K562 (cell line): ENCODE data around the gene TEP1. TPM values are rescaled to one million over a fixed set of nuclear protein-coding genes. Genes with fewer than 3 reads are reported as not detected.
A peak's percentile ranks its signal among the peaks of the same experiment; 100 is the strongest.

Experiments used
- CBX2 ChIP-seq: fragments of 200-600 bp; sonication (generic); IDR thresholded peaks from one replicate; pipeline ENCODE4 v1.6.1; 2012; ENCODE audit warnings: mild to moderate bottlenecking, low read length, inconsistent platforms; ENCODE audit not compliant: insufficient read depth, poor library complexity, severe bottlenecking
- DIDO1 ChIP-seq: fragments of 450-650 bp; IDR thresholded peaks from 2 replicates; pipeline ENCODE4 v1.6.1; 2016; ENCODE audit warnings: low read depth, missing biosample characterization, missing genetic modification characterization
- EHMT2 ChIP-seq: fragments of 450-650 bp; IDR thresholded peaks from 2 replicates; pipeline ENCODE4 v1.6.1; 2018; ENCODE audit warnings: antibody characterized with exemption
- FOXA3 ChIP-seq, 2 experiments: fragments of 450-650 bp in 1 of 2; sonication (generic) in 1 of 2; formaldehyde crosslinking; IDR thresholded peaks in 1 of 2; conservative IDR thresholded peaks in 1 of 2; 2 replicates each; pipeline versions ENCODE4 v1.4.0 to v1.8.0; 2020 to 2022; ENCODE audit warnings: mild to moderate bottlenecking in 2 of 2, missing genetic modification reagents in 1 of 2
- GATAD2B ChIP-seq: fragments of 450-650 bp; IDR thresholded peaks from 2 replicates; pipeline ENCODE4 v1.6.1; 2017; ENCODE audit warnings: mild to moderate bottlenecking, borderline replicate concordance
- MXD1 ChIP-seq: fragments of 250-450 bp; sonication (Bioruptor Pico); IDR thresholded peaks from 2 replicates; pipeline ENCODE4 v1.8.0; 2021; ENCODE audit warnings: borderline replicate concordance, mild to moderate bottlenecking, moderate library complexity; ENCODE audit not compliant: poor library complexity, severe bottlenecking
- NBN ChIP-seq: fragments of 450-650 bp; IDR thresholded peaks from 2 replicates; pipeline ENCODE4 v1.6.1; 2016; ENCODE audit warnings: low read depth, mild to moderate bottlenecking
- NKRF ChIP-seq: fragments of 450-650 bp; IDR thresholded peaks from 2 replicates; pipeline ENCODE4 v1.6.1; 2016; ENCODE audit warnings: borderline replicate concordance
- PBX2 ChIP-seq, 2 experiments: IDR thresholded peaks in 1 of 2; conservative IDR thresholded peaks in 1 of 2; 2 replicates each; pipeline ENCODE4 v1.6.1; 2016; ENCODE audit warnings: low read depth in 2 of 2, mild to moderate bottlenecking in 1 of 2, missing compliant biosample characterization in 1 of 2, missing genetic modification characterization in 1 of 2, moderate library complexity in 1 of 2
- PHF20 ChIP-seq: fragments of 450-650 bp; IDR thresholded peaks from 2 replicates; pipeline ENCODE4 v1.6.1; 2018; ENCODE audit not compliant: partially characterized antibody
- RBBP5 ChIP-seq: fragments of 200-600 bp; sonication (generic); IDR thresholded peaks from 2 replicates; pipeline ENCODE4 v1.6.1; 2012; ENCODE audit warnings: borderline replicate concordance, mild to moderate bottlenecking, low read length, control low read depth, inconsistent platforms; ENCODE audit not compliant: insufficient read depth, poor library complexity, severe bottlenecking
- SFPQ ChIP-seq: fragments of 200-400 bp; formaldehyde crosslinking; IDR thresholded peaks from 2 replicates; pipeline ENCODE4 v1.6.1; 2017; ENCODE audit warnings: mild to moderate bottlenecking, low read depth, low read length, moderate library complexity
- SUPT5H ChIP-seq: fragments of 450-650 bp; IDR thresholded peaks from 2 replicates; pipeline ENCODE4 v1.6.1; 2016
- TSHZ1 ChIP-seq: fragments of 250-450 bp; sonication (Bioruptor Pico); IDR thresholded peaks from 2 replicates; pipeline ENCODE4 v1.4.0; 2020; ENCODE audit warnings: mild to moderate bottlenecking, moderate library complexity
- ZNF217 ChIP-seq: sonication (generic); formaldehyde crosslinking; IDR thresholded peaks from 2 replicates; pipeline ENCODE4 v1.8.0; 2022; ENCODE audit warnings: mild to moderate bottlenecking, missing genetic modification reagents
- polyA plus RNA-seq, 8 experiments: library from polyadenylated mRNA; depleted of rRNA in 4 of 8; stranded (reverse) in 5 of 8; unstranded in 3 of 8; fragments of >200 nt; fragmentation: Nextera tagmentation in 2 of 8; fragmentation: Illumina TruSeq in 1 of 8; extraction: Ambion mirVana in 2 of 8; extraction: Trizol in 1 of 8; gene quantifications; 2 replicates each; pipeline versions ENCODE4 v1.2.1 to v1.2.3, GENCODE V29; 2011 to 2014; ENCODE audit warnings: inconsistent platforms in 1 of 8, missing spikeins in 1 of 8
- total RNA-seq, 7 experiments: library from RNA; depleted of rRNA in 6 of 7; stranded (reverse); fragments of >200 nt in 6 of 7; fragmentation: Illumina TruSeq in 2 of 7; extraction: Trizol in 2 of 7; gene quantifications; 2 replicates each; pipeline versions ENCODE4 v1.2.1 to v1.2.3, GENCODE V29; 2011 to 2021; ENCODE audit warnings: low replicate concordance in 1 of 7

The TEP1 gene
- total and polyA plus RNA-seq, 9 of the 15 experiments (the other 6 are each of a cell fraction or from before 2014, with no cell fraction given): 1.0 to 12.2 (median 7.1) TPM

GRCh38 chr14:20332788-20333493 is 80.4 kb downstream of the TEP1 start, which contains the start of gene CCNB1IP1 (continued):
- TF ChIP-seq NKRF (peak; percentile 97), RBBP5 (peak; percentile 61), NBN (peak; percentile 43; the same call in 1 of the 2 replicates), FOXA3 (CRISPR knock-in tag; conservative IDR thresholded peaks at IDR 0.05 in 1 of 2, IDR thresholded peaks at IDR 0.05 in 1 of 2) (no peak), GATAD2B (no peak), EHMT2 (no peak), PBX2 (CRISPR knock-in tag; IDR thresholded peaks at IDR 0.05; ENCODE audit: low read depth) (no peak), PBX2 (tag; conservative IDR thresholded peaks at IDR 0.05; ENCODE audit: low read depth) (no peak), DIDO1 (tag) (no peak), ZNF217 (no peak), SUPT5H (peak; percentile 91), PHF20 (no peak), SFPQ (no peak), TSHZ1 (CRISPR knock-in tag) (no peak), CBX2 (no peak), MXD1 (CRISPR knock-in tag) (no peak)
